Endothelial cell of umbilical vein (primary cell): ENCODE data around the gene HUNK.

Source experiments
- CTCF ChIP-seq, 2 donors: IDR thresholded peaks; 1 replicate in 1 of 2; 2 replicates in 1 of 2; pipeline ENCODE4 v1.5.1; 2011; ENCODE audit warnings: low read length in 2 of 2, mild to moderate bottlenecking in 2 of 2, moderate library complexity in 2 of 2, control low read depth in 1 of 2, inconsistent platforms in 1 of 2, low read depth in 1 of 2; ENCODE audit not compliant: insufficient read depth in 1 of 2; ENCODE audit errors: extremely low read depth in 1 of 2
- EZH2 ChIP-seq: IDR thresholded peaks from 2 replicates; pipeline ENCODE4 v1.6.1; 2012; ENCODE audit warnings: borderline replicate concordance, low read depth, mild to moderate bottlenecking, moderate library complexity, low read length, inconsistent platforms; ENCODE audit not compliant: severe bottlenecking
- GATA2 ChIP-seq: IDR thresholded peaks from 2 replicates; pipeline ENCODE4 v1.7.0; 2011; ENCODE audit warnings: low read depth, mild to moderate bottlenecking, moderate library complexity, mixed read lengths, low read length; ENCODE audit not compliant: insufficient read length, insufficient read depth
- MAX ChIP-seq: IDR thresholded peaks from 2 replicates; pipeline ENCODE4 v1.6.1; 2011; ENCODE audit not compliant: insufficient read depth, insufficient read length
- POLR2A ChIP-seq: IDR thresholded peaks from 2 replicates; pipeline ENCODE4 v1.6.1; 2012; ENCODE audit warnings: low read depth, mild to moderate bottlenecking, control low read depth, low read length
- POLR2AphosphoS5 ChIP-seq: IDR thresholded peaks from 2 replicates; pipeline ENCODE4 v1.6.1; 2012; ENCODE audit warnings: low read depth, mild to moderate bottlenecking, control low read depth, low read length, moderate library complexity; ENCODE audit not compliant: insufficient read depth

GRCh38 chr21:31830701-31831100, 42.1 kb upstream of the HUNK start:
- no peak for TF ChIP-seq EZH2
- no peak for TF ChIP-seq POLR2AphosphoS5
- no peak for TF ChIP-seq CTCF (IDR thresholded peaks at IDR 0.05; ENCODE audit: extremely low read depth in 1 of 2, insufficient read depth in 1 of 2, low read depth in 1 of 2, low read length in 2 of 2)
- no peak for TF ChIP-seq POLR2A
- no peak for TF ChIP-seq GATA2
- TF ChIP-seq MAX, result no peak
